K562 (cell line): ENCODE results near the gene PTGR1. TPM values are rescaled to one million over a fixed set of nuclear protein-coding genes. Genes with fewer than 3 reads are reported as not detected.

Source experiments
- ATAC-seq: fragments of 200-7000 bp; cut with Tn5 transposase; 3 replicates; pipeline ENCODE4 v1.9.1; 2020; ENCODE audit warnings: moderate library complexity
- BruUV-seq: library from RNA; stranded (reverse); fragments of 400-500 nt; replicated peaks from 2 replicates; lab custom pipeline; 2021; lab: Mats Ljungman, UMichigan
- CTCF ChIA-PET: fragments of 300-600 bp; formaldehyde crosslinking; extraction: SDS; loops from one replicate; lab custom pipeline; 2021; ENCODE audit warnings: low intra/inter-chr PET ratio; lab: Yijun Ruan, JAX
- POLR2A ChIA-PET: fragments of 300-600, 350-650 bp; sonication (Branson Sonifier 250); formaldehyde crosslinking; extraction: SDS; loops from one replicate; lab custom pipeline; 2021; ENCODE audit warnings: antibody characterized with exemption, inconsistent platforms; lab: Yijun Ruan, JAX
- DNase-seq, 4 experiments: peaks; one replicate each; pipeline versions ENCODE4 v3.0.0 to v3.0.0-alpha.2; 2011 to 2018; ENCODE audit warnings: low spot score in 3 of 4, mixed read lengths in 3 of 4; ENCODE audit errors: extremely low read depth in 1 of 4
- FAIRE-seq: peaks from 2 replicates; lab custom pipeline; 2011; peaks lifted over from hg19 to GRCh38; lab: Jason Lieb, UNC
- H2AFZ ChIP-seq: 2 replicates; pipeline ENCODE4 v1.6.0; 2011; ENCODE audit warnings: low read depth, low read length, control low read depth, inconsistent platforms
- H3K27ac ChIP-seq: fragments of 200-600 bp; 3 replicates; pipeline ENCODE4 v1.8.0; 2011; ENCODE audit warnings: low read depth, mild to moderate bottlenecking, control low read depth, inconsistent platforms, low read length, moderate library complexity, mixed read lengths; ENCODE audit errors: extremely low read depth
- H3K27me3 ChIP-seq, 2 experiments: fragments of 300-600 bp in 1 of 2; 2 replicates in 1 of 2; 3 replicates in 1 of 2; pipeline versions ENCODE4 v1.6.0 to v1.8.0; 2011; ENCODE audit warnings: inconsistent platforms in 2 of 2, low read length in 2 of 2, mild to moderate bottlenecking in 1 of 2, mixed read lengths in 1 of 2, moderate library complexity in 1 of 2; ENCODE audit not compliant: control insufficient read depth in 2 of 2, insufficient read depth in 2 of 2
- H3K36me3 ChIP-seq: fragments of 300-600 bp; 3 replicates; pipeline ENCODE4 v1.8.0; 2011; ENCODE audit warnings: mild to moderate bottlenecking, low read length, inconsistent platforms; ENCODE audit not compliant: control insufficient read depth, insufficient read depth
- H3K4me1 ChIP-seq, 2 experiments: fragments of 200-600 bp in 1 of 2; replicated peaks in 1 of 2; 2 replicates in 1 of 2; 3 replicates in 1 of 2; pipeline versions ENCODE4 v1.5.1 to v1.8.0; 2011; ENCODE audit warnings: inconsistent platforms in 2 of 2, low read length in 2 of 2, mild to moderate bottlenecking in 1 of 2, mixed read lengths in 1 of 2, moderate library complexity in 1 of 2; ENCODE audit not compliant: control insufficient read depth in 2 of 2, insufficient read depth in 2 of 2
- H3K4me2 ChIP-seq: 2 replicates; pipeline ENCODE4 v1.6.1; 2011; ENCODE audit warnings: low read length, control low read depth, inconsistent platforms, mixed read lengths; ENCODE audit not compliant: insufficient read depth
- H3K4me3 ChIP-seq: fragments of 200-600 bp; sonication (generic), shearing (Covaris generic); 2 replicates; pipeline ENCODE4 v1.5.1; 2016; ENCODE audit warnings: control low read depth, inconsistent platforms
- H3K79me2 ChIP-seq: fragments of 200-600 bp; 3 replicates; pipeline ENCODE4 v1.8.0; 2011; ENCODE audit warnings: low read length, inconsistent platforms; ENCODE audit not compliant: control insufficient read depth, insufficient read depth
- H3K9ac ChIP-seq, 2 experiments: 2 replicates each; pipeline versions ENCODE4 v1.6.0 to v1.6.1; 2011; ENCODE audit warnings: low read depth in 2 of 2, low read length in 2 of 2, control low read depth in 1 of 2, inconsistent platforms in 1 of 2, mild to moderate bottlenecking in 1 of 2, mixed read lengths in 1 of 2; ENCODE audit not compliant: insufficient read depth in 1 of 2
- H3K9me1 ChIP-seq: one replicate; pipeline ENCODE4 v1.6.0; 2011; ENCODE audit warnings: inconsistent platforms, mild to moderate bottlenecking, low read length, moderate library complexity; ENCODE audit not compliant: control insufficient read depth, insufficient read depth
- H3K9me3 ChIP-seq: replicated peaks from 2 replicates; pipeline ENCODE4 v1.5.1; 2011; ENCODE audit warnings: low read depth, low read length, inconsistent platforms; ENCODE audit not compliant: control insufficient read depth, insufficient read depth
- H4K20me1 ChIP-seq: replicated peaks from 2 replicates; pipeline ENCODE4 v1.6.1; 2011; ENCODE audit warnings: low read length, inconsistent platforms, mixed read lengths; ENCODE audit not compliant: control insufficient read depth, insufficient read depth
- PTBP1 ChIP-seq: fragments of 200-400 bp; formaldehyde crosslinking; IDR thresholded peaks from 2 replicates; pipeline ENCODE4 v1.6.1; 2017; ENCODE audit warnings: low read depth, low read length
- STAT5A ChIP-seq: IDR thresholded peaks from 2 replicates; pipeline ENCODE4 v1.6.1; 2012; ENCODE audit warnings: low read length, inconsistent platforms, borderline replicate concordance
- TRIM28 ChIP-seq: fragments of 450-650 bp; IDR thresholded peaks from 2 replicates; pipeline ENCODE4 v1.6.1; 2017
- ZNF274 ChIP-seq: IDR thresholded peaks from 2 replicates; pipeline ENCODE4 v1.6.1; 2011; ENCODE audit warnings: low read depth, mild to moderate bottlenecking, low read length, moderate library complexity, borderline replicate concordance
- WGBS: fragments of 100-300 bp; shearing (Covaris generic); methylation state at CpG from one replicate; pipeline ENCODE4 v1.1.6; 2016; ENCODE audit warnings: low coverage, mixed read lengths; ENCODE audit not compliant: insufficient coverage; ENCODE audit errors: missing lambda C conversion rate; 5-methylcytosine and 5-hydroxymethylcytosine counted together
- in situ Hi-C: fragments of 300-500 bp; cut with MboI; formaldehyde crosslinking; loops from 4 replicates; pipeline ENCODE4 v1.15.0; 2018; ENCODE audit warnings: inconsistent platforms, mixed read lengths
- intact Hi-C: fragments of 100-400 bp; cut with micrococcal nuclease; formaldehyde crosslinking; loops from 2 replicates; pipeline ENCODE4 v1.14.2; 2022
- polyA plus RNA-seq, 8 experiments: library from polyadenylated mRNA; depleted of rRNA in 4 of 8; stranded (reverse) in 5 of 8; unstranded in 3 of 8; fragments of >200 nt; fragmentation: Nextera tagmentation in 2 of 8; fragmentation: Illumina TruSeq in 1 of 8; extraction: Ambion mirVana in 2 of 8; extraction: Trizol in 1 of 8; gene quantifications; 2 replicates each; pipeline versions ENCODE4 v1.2.1 to v1.2.3, GENCODE V29; 2011 to 2014; ENCODE audit warnings: inconsistent platforms in 1 of 8, missing spikeins in 1 of 8
- total RNA-seq, 7 experiments: library from RNA; depleted of rRNA in 6 of 7; stranded (reverse); fragments of >200 nt in 6 of 7; fragmentation: Illumina TruSeq in 2 of 7; extraction: Trizol in 2 of 7; gene quantifications; 2 replicates each; pipeline versions ENCODE4 v1.2.1 to v1.2.3, GENCODE V29; 2011 to 2021; ENCODE audit warnings: low replicate concordance in 1 of 7
- TF ChIP-seq, protein P1 (sequence below), 2 experiments: fragments of 450-650 bp; formaldehyde crosslinking in 1 of 2; IDR thresholded peaks; 2 replicates each; pipeline versions ENCODE4 v1.4.0 to v1.6.1; 2014 to 2020; ENCODE audit warnings: mild to moderate bottlenecking in 2 of 2, borderline replicate concordance in 1 of 2, low read depth in 1 of 2

Gene PTGR1
- total and polyA plus RNA-seq, 9 of the 15 experiments (the other 6 are each of a cell fraction or from before 2014, with no cell fraction given) = 0.22 TPM; not detected in 8

DNA sequence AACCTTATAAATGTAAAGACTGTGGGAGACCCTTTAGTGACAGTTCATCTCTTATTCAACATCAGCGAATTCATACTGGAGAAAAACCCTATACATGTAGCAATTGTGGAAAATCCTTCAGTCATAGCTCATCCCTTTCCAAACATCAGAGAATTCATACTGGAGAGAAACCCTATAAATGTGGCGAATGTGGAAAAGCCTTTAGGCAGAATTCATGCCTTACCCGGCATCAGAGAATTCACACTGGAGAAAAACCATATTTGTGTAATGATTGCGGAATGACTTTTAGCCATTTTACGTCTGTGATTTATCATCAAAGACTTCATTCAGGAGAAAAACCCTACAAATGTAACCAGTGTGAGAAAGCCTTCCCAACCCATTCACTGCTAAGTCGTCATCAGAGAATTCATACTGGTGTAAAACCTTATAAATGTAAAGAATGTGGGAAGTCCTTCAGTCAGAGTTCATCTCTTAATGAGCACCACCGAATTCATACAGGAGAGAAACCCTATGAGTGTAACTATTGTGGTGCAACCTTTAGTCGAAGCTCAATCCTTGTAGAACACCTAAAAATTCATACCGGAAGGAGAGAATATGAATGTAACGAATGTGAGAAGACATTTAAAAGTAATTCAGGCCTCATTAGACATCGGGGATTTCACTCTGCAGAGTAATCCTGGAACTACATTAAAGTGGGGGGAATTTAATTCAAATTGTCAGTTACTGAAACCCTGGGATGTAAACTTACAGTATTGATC, 56.8 kb downstream of the PTGR1 start:
- Histone ChIP-seq H3K4me1 (no peaks in the 10 kb centered on the region), H3K9me3 (peaks cover 10% of the 10 kb centered on the region; the same call in 1 of the 2 replicates), H3K79me2 (no peaks in the 10 kb centered on the region), H3K4me3 (no peak overlapping the region), H3K27me3 (no peaks in the 10 kb centered on the region), H4K20me1 (no peaks in the 10 kb centered on the region), H3K4me2 (no peak overlapping the region), H3K9me1 (no peaks in the 10 kb centered on the region), H3K9ac (no peak overlapping the region), H3K27ac (no peak overlapping the region), H2AFZ (no peak overlapping the region), H3K36me3 (no peaks in the 10 kb centered on the region)
- CTCF ChIA-PET = no interaction called here
- FAIRE-seq (no peak), DNase-seq (no peak), ATAC-seq (no peak)
- TF ChIP-seq TRIM28 = peak; percentile 89; the same call in 1 of the 2 replicates
- TF ChIP-seq PTBP1 = no peak
- TF ChIP-seq, protein P1, sequence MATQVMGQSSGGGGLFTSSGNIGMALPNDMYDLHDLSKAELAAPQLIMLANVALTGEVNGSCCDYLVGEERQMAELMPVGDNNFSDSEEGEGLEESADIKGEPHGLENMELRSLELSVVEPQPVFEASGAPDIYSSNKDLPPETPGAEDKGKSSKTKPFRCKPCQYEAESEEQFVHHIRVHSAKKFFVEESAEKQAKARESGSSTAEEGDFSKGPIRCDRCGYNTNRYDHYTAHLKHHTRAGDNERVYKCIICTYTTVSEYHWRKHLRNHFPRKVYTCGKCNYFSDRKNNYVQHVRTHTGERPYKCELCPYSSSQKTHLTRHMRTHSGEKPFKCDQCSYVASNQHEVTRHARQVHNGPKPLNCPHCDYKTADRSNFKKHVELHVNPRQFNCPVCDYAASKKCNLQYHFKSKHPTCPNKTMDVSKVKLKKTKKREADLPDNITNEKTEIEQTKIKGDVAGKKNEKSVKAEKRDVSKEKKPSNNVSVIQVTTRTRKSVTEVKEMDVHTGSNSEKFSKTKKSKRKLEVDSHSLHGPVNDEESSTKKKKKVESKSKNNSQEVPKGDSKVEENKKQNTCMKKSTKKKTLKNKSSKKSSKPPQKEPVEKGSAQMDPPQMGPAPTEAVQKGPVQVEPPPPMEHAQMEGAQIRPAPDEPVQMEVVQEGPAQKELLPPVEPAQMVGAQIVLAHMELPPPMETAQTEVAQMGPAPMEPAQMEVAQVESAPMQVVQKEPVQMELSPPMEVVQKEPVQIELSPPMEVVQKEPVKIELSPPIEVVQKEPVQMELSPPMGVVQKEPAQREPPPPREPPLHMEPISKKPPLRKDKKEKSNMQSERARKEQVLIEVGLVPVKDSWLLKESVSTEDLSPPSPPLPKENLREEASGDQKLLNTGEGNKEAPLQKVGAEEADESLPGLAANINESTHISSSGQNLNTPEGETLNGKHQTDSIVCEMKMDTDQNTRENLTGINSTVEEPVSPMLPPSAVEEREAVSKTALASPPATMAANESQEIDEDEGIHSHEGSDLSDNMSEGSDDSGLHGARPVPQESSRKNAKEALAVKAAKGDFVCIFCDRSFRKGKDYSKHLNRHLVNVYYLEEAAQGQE (IDR thresholded peaks at IDR 0.05; ENCODE audit: borderline replicate concordance) = no peak
- TF ChIP-seq, protein P1 (CRISPR knock-in tag; IDR thresholded peaks at IDR 0.05; ENCODE audit: low read depth) = no peak
- peak; percentile 98 for TF ChIP-seq ZNF274
- no peak for TF ChIP-seq STAT5A
- BruUV-seq = no TSS peak
- in situ Hi-C loops (no loop called here), intact Hi-C loops (no loop called here)
- whole genome bisulfite sequencing = under 1% methylated on average over 11 of the region's 11 CpGs
- POLR2A ChIA-PET = interaction anchor here (0.7 kb wide), 1 partner anchor 81 kb away, joined by 4 read pairs; no protein-coding TSS in a partner anchor
